HK-2 (cell line): ENCODE results near the gene SZRD1.
A peak's percentile ranks its signal among the peaks of the same experiment; 100 is the strongest.
"Not testable (repeated sequence)": the region's sequence is repeated elsewhere in the genome, so short reads cannot be mapped to it uniquely, and the experiment has no call there.

Experiments used
- DNase-seq: peaks from one replicate; pipeline ENCODE4 v3.0.0-alpha.2; 2018; ENCODE audit not compliant: unreplicated experiment

The SZRD1 gene, protein sequence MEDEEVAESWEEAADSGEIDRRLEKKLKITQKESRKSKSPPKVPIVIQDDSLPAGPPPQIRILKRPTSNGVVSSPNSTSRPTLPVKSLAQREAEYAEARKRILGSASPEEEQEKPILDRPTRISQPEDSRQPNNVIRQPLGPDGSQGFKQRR

DNA sequence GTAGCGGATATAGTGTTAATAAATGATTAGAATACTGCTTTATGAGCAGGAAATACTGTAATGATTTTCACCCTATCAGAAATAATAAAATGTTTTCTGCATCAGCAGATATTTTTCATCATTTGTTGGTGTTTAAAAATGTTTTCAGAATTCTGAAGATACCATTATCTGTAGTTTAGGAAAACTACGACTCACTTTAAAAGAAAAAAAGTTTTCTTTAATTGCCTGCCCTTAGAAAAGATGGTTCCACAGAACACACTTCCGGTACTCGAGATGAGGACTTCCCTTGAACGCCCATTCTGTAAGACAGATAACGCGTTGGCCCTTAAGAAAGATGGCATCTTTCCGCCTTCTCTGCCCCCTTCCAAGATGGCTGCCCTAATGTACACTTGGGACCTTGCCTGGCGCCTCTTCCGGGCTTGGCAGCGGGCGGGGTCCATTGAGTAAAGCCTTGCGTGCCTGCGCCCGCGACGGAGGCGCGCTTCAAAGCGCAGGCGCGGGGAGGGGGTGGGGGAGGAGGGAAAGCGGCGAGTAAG lies at the start of gene SZRD1:
SZRD1 (plus strand) TSS at position 521 of the 536 bp plus-strand sequence. CDS start 16 bp downstream, outside the sequence.
- DNase-seq, result peak; percentile 96

DNA sequence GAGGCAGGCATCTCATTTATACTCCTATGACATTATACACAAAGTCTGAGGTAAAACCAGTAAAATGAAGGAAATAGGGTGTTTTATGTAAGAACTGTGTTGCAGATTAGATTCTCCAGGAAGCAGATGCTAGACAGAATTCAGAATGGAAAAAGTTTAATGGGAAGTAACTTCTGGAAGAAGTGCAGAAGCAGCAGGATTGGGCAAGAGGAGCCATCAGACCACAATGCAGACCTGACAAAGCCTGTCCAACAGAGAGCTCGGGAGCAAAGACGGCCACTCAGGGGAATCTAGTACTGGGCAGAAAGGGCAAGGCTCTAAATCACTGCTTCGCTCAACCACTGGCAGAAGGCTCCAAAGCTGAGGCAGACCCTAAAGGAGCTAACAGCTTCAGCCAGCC lies 48.5 kb upstream of the SZRD1 start:
- no peak for DNase-seq

DNA sequence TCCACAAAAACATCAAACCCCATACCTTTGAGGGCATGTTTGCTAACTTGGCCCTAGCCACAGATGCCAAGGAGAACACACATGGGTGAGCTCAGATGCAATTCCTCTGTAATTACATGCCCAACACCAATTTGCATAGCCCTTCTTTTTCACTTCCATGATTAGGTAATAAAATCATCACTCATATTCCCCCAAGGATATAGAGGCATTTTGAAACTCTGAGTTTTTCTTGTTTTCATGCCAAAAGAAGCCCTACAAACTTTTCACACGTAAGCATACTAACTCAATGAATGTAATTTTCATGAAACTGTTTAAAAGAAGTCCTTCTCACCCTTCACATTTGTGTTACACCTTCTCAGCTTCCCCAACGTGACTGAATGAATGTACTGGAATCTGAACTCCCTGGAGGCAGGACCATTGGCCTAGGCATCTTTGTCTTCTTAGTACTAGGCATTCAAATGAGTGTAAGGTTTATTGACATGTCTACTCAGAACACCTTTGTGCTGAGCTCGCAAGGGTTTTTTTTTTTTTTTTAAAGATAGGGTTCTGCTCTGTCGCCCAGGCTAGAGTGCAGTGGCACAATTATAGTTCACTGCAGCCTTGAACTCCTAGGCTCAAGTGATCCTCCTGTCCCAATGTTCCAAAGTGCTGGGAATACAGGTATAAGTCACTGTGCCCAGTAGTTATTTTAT lies 45.7 kb upstream of the SZRD1 start:
- no peak for DNase-seq

DNA sequence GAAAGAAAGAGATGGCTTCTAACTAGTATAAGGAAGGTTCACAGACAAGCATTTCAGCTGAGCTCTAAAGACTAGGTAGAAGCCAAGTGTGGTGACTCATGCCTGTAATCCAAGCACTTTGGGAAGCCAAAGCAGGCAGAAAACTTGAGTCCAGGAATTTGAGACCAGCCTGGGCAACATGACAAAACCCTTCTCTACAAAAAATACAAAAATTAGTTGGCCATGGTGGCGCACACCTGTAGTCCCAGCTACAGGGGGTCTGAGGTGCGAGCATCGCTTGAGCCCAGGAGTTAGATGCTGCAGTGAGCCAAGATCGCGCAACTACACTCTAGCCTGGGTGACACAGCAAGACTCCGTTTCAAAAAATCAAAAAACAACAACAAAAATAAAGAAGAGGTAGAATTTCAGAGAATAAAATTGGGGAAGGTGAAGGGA lies 42.6 kb upstream of the SZRD1 start:
- DNase-seq, result peak; percentile 13

DNA sequence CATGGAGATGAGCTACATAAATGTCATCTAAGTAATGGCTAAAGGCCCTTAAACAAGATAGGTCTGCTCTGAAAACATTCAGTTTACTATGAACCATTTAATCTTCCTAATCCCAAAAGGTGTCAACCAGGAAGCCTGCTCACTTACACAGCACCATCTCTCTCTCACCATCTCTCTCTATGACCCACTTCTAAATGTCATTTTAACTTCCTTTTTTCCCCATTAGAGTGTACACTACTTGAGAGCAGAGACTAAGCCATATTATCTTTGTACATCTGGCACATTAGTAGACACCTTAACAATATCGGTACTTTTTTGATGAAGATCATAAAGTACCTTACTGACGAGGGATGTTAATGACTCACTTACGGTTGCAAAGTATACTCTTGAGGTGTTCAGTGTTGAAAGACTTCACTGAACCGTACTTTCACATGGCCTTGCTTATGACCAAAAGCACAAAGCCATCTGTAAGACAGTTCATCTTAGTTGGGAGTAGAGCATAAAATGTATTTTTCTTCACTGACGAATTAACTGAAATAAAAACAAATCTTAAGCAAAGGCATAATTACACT lies 40.1 kb upstream of the SZRD1 start:
- no peak for DNase-seq

DNA sequence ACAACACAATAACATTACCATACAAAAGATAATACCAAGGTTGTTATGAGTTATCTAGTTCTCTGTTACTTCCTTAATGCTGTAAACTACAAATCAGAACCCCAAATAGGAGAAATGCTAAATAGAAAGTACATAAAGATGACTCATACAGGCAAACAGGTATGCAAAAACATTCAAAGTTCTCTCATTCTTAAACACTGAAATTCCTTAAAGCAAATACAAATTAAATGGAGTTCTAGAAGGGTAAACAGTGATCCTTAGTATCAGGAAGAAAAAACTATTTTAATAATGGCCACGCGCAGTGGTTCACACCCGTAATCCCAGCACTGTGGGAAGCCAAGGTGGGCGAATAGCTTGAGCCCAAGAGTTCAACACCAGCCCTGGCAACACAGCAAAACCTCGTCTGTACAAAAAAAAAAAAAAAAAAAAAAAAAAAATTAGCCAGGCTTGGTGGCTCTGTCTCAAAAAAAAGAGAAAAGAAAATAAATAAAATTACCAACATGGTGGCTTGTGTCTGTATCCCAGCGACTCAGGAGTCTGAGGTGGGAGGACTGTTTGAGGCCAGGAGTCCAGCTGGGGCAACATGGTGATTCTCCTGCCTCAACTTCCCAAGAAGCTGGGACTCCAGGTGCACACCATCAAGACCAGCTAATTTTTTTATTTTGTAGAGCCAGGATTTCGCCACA lies 32.2 kb upstream of the SZRD1 start:
- no peak for DNase-seq

DNA sequence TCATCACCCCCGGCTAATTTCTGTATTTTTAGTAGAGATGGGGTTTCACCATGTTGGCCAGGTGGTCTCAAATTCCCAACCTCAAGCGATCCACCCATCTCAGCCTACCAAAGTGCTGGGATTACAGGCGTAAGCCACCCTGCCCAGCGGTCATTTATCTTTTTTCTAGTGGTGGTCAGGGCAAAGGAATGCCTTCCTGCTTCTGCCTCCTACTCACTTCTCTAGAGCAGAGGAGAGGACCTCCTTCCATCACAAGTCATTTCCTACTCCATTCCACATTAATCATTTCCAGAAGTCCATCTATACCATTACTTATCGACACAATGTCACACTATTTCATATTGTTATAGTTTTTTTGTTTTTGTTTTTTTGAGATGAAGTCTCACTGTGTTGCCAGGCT lies 28.1 kb upstream of the SZRD1 start:
- DNase-seq, result no peak

DNA sequence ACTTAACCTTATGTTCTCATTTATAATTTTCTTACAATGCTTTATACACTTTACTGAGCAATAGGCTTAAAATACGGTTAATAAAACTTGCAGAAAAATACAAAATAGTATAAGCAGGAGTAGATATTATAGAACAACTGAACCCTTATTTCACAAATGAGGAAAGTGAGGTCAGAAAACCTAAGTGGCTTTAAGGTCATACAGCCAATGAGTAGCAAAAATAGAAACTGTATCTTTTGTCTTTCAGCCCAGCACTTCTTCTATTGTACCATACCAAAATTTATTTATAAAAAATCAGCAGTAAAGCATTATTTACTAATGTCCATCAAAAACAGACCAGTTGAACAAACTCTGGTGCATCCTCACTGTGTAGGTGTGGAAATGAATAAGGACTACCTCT lies 26.4 kb upstream of the SZRD1 start:
- DNase-seq, result no peak

DNA sequence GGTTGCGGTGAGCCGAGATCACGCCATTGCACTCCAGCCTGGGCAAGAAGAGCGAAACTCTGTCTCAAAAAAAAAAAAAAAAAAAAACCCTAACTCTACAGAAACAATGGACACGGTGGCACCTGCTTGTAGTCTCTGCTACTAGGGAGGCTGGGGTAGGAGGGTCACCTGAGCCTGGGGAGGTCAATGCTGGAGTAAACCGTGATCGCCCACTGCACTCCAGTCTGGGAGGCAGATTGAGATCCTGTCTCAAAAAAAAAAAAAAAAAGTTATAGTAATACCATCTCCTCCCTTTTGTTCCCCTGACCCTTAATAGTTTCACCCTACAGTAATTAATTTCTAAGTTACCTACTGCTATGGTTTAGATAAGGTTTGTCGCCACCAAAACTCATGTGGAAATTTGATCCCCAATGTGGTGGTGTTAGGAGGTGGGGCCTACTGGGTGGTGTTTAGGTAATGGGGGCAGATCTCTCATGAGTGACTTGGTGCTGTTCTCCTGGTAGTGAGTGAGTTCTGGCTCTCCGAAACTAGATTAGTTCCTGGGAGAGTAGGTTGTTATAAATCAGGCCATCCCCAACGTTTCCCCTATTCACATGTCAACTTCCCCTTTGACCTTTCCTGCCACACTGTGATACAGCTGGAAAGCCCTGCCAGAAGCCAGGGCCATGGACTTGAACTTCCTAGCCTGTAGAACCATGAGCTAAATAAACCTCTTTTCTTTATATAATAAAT lies 24.5 kb upstream of the SZRD1 start:
- DNase-seq, result no peak

DNA sequence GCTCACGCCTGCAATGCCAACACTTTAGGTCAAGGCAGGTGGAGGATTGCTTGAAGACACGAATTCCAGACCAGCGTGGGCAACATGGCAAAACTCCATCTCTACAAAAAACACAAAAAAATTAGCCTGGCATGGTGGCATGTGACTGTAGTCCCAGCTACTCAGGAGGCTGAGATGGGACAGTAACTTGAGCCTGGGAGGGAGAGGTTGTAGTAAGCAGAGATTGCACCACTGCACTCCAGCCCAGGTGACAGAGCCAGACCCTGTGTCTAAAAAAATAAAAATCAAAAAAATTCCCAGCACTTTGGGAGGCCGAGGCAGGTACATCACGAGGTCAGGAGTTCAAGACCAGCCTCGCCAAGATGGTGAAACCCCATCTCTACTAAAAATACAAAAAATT lies 23.8 kb upstream of the SZRD1 start:
- not testable (repeated sequence) for DNase-seq

DNA sequence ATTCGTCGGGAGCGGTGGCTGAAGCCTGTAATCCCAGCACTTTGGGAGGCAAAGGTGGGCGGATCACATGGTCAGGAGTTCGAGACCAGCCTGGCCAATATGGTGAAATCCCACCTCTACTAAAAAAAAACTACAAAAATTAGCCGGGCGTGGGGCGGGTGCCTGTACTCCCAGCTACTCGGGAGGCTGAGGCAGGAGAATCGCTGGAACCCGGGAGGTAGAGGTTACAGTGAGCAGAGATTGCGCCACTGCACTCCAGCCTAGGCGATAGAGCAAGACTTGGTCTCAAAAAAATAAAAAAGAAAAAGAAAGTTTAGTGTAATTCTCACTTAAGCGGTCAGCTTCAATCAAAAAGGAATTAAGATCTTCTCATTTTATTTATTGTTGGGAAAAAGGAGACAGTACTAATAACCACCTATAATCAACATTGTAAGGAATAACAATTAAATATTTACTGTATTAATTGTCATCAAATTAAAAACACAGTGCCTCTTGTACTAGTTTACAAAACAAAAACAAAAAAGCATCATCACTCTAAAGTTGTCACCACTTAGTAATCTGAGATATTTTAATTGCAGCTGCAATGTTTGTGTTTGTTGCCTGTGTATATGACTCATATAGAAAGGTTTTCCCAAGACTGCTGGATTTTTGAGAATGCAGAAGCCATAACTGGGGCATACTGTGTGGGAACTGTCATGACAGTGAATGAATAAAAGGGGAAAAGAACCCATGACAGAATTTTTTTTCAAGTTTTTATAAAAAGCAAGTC lies 18.4 kb upstream of the SZRD1 start:
- DNase-seq, result no peak

DNA sequence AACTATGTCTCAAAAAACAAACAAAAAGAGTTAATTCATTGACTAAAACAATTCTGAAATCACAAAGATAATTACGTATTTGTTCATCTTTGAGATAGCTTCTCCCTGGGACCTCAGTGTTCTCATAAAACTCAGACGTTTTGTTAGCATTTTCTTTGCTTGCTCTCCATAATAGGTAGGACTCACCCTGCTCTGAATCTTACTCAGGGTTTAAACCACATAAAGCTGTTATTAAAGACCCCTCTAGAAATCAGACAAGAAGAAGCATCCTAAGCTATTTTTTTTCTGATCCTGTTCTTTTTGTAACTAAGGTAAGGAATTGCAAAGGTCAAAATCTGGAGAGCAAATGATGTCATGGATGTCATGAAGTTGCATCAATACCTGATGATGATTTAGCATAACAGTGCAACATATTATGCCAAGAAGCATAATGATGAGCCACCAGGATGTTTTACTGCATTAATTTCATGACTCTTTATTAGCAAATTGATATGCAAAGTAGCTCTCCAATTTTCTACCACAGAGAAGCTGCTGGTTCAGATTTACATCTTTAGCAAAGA lies 17.1 kb upstream of the SZRD1 start:
- no peak for DNase-seq

DNA sequence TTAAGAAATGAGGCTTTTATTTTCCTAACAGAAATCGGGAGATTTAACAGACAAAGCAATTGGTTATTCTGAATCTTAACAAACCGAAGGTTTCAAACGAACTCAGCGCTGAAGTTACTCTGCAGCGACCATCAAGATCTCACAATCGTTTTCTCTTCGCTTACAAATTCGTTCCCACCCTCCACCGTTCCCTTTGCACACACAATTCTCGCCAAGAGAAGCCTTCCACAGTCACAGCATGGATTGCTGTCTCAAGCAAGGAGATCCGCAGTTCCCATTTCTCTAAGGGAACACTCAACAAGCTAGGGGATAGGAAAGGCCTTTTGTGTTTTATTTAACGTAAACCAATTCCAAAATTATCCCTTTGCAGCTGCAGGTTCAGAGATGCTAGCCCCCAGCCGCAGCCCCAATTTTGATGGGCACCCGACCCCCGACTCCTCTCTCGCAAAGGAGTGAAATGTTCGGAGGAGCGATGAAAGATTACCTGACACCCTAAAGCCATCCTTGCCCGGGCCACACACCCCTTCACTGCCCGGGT lies 15.5 kb upstream of the SZRD1 start:
- no peak for DNase-seq

DNA sequence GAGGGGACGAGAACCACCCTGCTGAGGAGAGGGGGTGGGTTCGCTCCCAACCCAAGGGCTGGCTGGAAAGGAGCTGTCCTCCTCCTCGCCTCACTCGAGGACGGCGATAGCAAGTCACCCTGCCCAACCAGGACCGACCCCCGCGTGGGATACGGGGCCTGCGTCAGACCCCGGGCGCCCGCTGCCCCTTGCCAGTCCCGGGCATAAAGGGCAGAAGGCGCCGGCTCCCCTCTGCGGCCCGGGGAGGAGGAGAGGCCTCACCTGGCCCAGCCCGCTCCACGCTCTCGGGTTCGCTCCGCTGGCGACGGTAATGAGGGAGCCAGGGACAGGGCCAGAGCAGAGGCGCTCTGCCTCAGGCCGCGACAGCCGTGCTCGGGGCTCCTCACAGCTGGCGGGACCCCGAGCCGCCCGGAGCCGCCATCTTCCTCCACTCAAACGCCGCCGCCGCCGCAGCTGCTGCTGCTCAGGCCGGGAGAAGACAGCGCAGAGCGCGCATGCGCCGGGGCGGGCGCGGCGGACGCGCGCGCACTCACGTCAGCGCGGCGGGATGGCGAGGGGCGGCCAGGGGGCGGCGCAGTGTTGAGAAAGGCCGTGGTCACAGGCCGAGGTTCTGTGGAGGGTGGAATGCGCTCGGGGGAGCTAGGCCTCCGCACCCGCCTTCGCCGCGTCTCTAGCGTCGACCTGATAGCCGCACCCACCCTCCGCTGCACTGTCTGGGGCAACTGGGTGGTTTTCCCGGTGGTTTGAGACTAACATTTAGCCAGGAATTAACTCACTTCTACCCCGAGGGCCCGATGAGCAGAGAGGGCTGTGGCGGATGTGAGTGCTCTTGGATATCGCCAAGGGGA lies 14.8 kb upstream of the SZRD1 start, which contains the start of gene FBXO42:
FBXO42 (minus strand) TSS at position 487 of the 848 bp plus-strand sequence. CDS start 37,062 bp downstream, outside the sequence.
- DNase-seq, result peak; percentile 96

DNA sequence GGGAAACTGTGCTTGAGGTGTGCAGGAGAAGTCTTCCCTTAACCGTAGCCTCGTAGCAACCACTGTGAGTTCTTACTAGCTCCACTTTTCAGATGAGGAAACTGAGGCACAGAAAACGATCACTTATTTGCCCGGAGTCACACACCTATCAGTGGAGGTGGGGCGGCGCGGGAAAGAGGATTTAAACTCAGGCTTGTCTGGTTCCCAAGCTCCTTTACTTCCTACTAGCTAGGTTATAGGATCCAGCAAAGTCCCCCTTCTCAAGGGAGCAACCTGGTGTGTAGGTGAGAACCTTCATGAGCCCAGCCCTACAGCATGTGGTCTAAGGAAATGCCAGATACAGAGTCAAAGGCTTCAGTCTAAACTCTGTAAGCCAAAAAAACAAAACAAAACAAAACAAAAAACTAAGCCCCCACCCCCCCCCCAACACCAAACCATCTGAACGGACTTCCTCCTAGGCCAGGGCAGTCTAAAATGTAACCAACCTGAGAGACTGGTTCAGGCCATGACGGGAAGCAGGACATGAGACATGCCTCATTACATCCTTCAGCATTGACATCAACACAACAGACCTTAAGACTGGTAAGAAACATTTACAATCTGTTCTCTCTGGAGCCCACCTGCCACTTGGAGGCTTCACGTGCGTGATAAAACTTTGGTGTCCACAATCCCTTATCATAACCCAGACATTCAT lies 14.1 kb upstream of the SZRD1 start:
- no peak for DNase-seq

DNA sequence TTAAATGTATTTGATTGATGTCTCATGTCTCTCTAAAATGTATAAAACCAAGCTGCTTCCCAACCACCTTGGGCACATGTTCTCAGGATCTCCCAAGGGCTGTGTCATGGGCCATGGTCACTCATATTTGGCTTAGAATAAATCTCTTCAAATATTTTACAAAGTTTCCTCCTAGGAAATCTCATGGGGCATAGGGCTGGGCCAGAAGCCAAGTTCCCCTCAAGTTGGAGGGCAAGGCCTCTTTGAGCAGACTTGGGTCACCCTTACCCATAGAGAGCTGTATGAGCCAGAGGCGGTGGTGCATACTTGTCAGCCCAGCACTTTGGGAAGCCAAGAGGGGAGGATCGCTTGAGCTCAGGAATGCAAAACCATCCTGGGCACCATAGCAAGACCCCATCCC lies 12.4 kb upstream of the SZRD1 start:
- no peak for DNase-seq

DNA sequence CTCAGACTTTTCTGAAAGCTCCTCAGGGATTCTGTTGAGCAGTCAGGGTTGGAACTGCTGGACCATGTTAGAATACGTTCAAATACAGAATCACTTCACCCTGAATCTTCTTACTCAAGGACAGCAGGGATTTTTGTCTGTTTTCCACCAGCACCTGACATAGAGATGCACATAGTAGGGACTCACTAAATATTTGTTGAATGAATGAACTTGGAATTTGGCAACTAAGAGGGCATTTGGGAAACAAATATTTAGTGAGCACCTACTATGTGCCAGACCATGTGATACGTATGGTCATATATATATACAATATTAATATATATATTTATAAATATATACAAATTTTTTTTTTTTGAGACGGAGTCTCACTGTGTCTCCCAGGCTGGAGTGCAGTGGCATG lies 10.2 kb upstream of the SZRD1 start:
- DNase-seq, result no peak

DNA sequence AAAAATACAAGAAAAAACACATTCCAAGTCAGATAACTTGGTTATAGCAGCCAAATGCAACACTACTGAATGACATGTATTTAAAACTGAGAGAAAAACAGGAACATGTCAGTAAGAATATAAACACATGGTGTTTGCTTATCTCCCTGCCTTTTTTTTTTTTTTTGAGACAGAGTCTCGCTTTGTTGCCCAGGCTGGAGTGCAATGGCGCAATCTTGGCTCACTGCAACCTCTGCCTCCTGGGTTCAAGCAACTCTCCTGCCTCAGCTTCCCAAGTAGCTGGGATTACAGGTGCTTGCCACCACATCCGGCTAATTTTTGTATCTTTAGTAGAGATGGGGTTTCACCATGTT lies 1.9 kb upstream of the SZRD1 start:
- DNase-seq, result not testable (repeated sequence)
